H1 (cell line): ENCODE measurements around the gene LRRC74A. TPM values are rescaled to one million over a fixed set of nuclear protein-coding genes. Genes with fewer than 3 reads are reported as not detected.

Experiments used
- CTCF ChIA-PET: fragments of 300-600 bp; sonication (Branson Sonifier 250); formaldehyde crosslinking; loops from one replicate; lab custom pipeline; 2021; ENCODE audit not compliant: partially characterized antibody; lab: Charles Lee
- POLR2A ChIA-PET: fragments of 300-600 bp; sonication (Branson Sonifier 250); formaldehyde crosslinking; loops from one replicate; lab custom pipeline; 2021; ENCODE audit warnings: inconsistent platforms; ENCODE audit not compliant: partially characterized antibody; lab: Charles Lee
- DNase-seq, 2 experiments: peaks; one replicate each; pipeline versions ENCODE4 v3.0.0 to v3.0.0-alpha.2; 2010 to 2022; ENCODE audit warnings: low spot score in 2 of 2, low read depth in 1 of 2, mixed read lengths in 1 of 2
- FAIRE-seq: peaks from 2 replicates; lab custom pipeline; 2011; peaks lifted over from hg19 to GRCh38; lab: Jason Lieb, UNC
- H2AFZ ChIP-seq: 2 replicates; pipeline ENCODE4 v1.8.1; 2012; ENCODE audit warnings: low read length, inconsistent platforms
- H2AK5ac ChIP-seq: 2 replicates; pipeline ENCODE4 v1.6.1; 2013; ENCODE audit warnings: low read depth, low read length
- H2BK120ac ChIP-seq: replicated peaks from 2 replicates; pipeline ENCODE3; 2013; ENCODE audit warnings: low read depth, low read length, inconsistent platforms
- H2BK12ac ChIP-seq: 2 replicates; pipeline ENCODE4 v1.6.1; 2013; ENCODE audit warnings: low read depth, low read length
- H2BK15ac ChIP-seq: 2 replicates; pipeline ENCODE4 v1.6.1; 2013; ENCODE audit warnings: low read length
- H2BK20ac ChIP-seq: 2 replicates; pipeline ENCODE4 v1.6.1; 2013; ENCODE audit warnings: low read length
- H2BK5ac ChIP-seq: 2 replicates; pipeline ENCODE4 v1.6.1; 2013; ENCODE audit warnings: low read depth, low read length
- H3K14ac ChIP-seq: 2 replicates; pipeline ENCODE4 v1.6.1; 2013; ENCODE audit warnings: inconsistent platforms; ENCODE audit not compliant: insufficient read length
- H3K18ac ChIP-seq: 2 replicates; pipeline ENCODE4 v1.6.1; 2013; ENCODE audit warnings: low read length; ENCODE audit errors: extremely low read depth
- H3K23ac ChIP-seq: 2 replicates; pipeline ENCODE4 v1.6.1; 2013; ENCODE audit warnings: inconsistent platforms; ENCODE audit not compliant: insufficient read length
- H3K23me2 ChIP-seq: 2 replicates; pipeline ENCODE4 v1.6.1; 2013; ENCODE audit warnings: low read depth, low read length
- H3K27ac ChIP-seq: 2 replicates; pipeline ENCODE4 v1.6.1; 2011; ENCODE audit warnings: low read depth, low read length, inconsistent platforms
- H3K27me3 ChIP-seq, 4 experiments: replicated peaks in 1 of 4; 1 replicate in 1 of 4; 2 replicates in 3 of 4; pipeline versions ENCODE4 v1.6.1 to v1.8.1; 2011 to 2013; ENCODE audit warnings: low read length in 3 of 4, mild to moderate bottlenecking in 3 of 4, inconsistent platforms in 2 of 4, mixed read lengths in 2 of 4, moderate library complexity in 1 of 4; ENCODE audit not compliant: control insufficient read depth in 3 of 4, insufficient read depth in 3 of 4; ENCODE audit errors: extremely low read depth in 1 of 4
- H3K36me3 ChIP-seq, 4 experiments: 2 replicates each; pipeline versions ENCODE4 v1.6.1 to v1.8.1; 2011 to 2013; ENCODE audit warnings: mild to moderate bottlenecking in 4 of 4, low read length in 3 of 4, moderate library complexity in 2 of 4, control low read depth in 1 of 4, inconsistent platforms in 1 of 4; ENCODE audit not compliant: insufficient read depth in 4 of 4, control insufficient read depth in 2 of 4
- H3K4ac ChIP-seq: replicated peaks from 2 replicates; pipeline ENCODE3; 2013; ENCODE audit warnings: low read length, low read depth, mixed read lengths, inconsistent platforms; ENCODE audit not compliant: insufficient read length
- H3K4me1 ChIP-seq, 4 experiments: replicated peaks in 1 of 4; 1 replicate in 1 of 4; 2 replicates in 3 of 4; pipeline versions ENCODE4 v1.6.1 to v1.8.1; 2011 to 2013; ENCODE audit warnings: low read length in 3 of 4, inconsistent platforms in 2 of 4, mixed read lengths in 1 of 4; ENCODE audit not compliant: insufficient read depth in 4 of 4, control insufficient read depth in 3 of 4
- H3K4me2 ChIP-seq, 2 experiments: 2 replicates each; pipeline versions ENCODE4 v1.6.1 to v1.8.1; 2011 to 2013; ENCODE audit warnings: low read depth in 2 of 2, low read length in 2 of 2, control low read depth in 1 of 2, inconsistent platforms in 1 of 2, mild to moderate bottlenecking in 1 of 2; ENCODE audit not compliant: insufficient read depth in 1 of 2
- H3K4me3 ChIP-seq, 4 experiments: fragments of 200-600, 300-600 bp in 1 of 4; sonication (generic), shearing (Covaris generic), sonication (Bioruptor Twin) in 1 of 4; 2 replicates each; pipeline versions ENCODE4 v1.5.1 to v1.8.1; 2011 to 2016; ENCODE audit warnings: low read length in 4 of 4, low read depth in 3 of 4, control low read depth in 2 of 4, inconsistent platforms in 2 of 4, mild to moderate bottlenecking in 2 of 4, mixed read lengths in 1 of 4, moderate library complexity in 1 of 4; ENCODE audit not compliant: insufficient read depth in 2 of 4; ENCODE audit errors: extremely low read depth in 1 of 4
- H3K56ac ChIP-seq: replicated peaks from 2 replicates; pipeline ENCODE3; 2013; ENCODE audit warnings: low read depth, mild to moderate bottlenecking, mixed read lengths, low read length, inconsistent platforms; ENCODE audit not compliant: insufficient read length
- H3K79me1 ChIP-seq: 2 replicates; pipeline ENCODE4 v1.6.1; 2013; ENCODE audit warnings: low read depth, low read length, control low read depth
- H3K79me2 ChIP-seq, 2 experiments: 2 replicates each; pipeline versions ENCODE4 v1.6.1 to v1.8.1; 2012 to 2013; ENCODE audit warnings: low read length in 2 of 2, mild to moderate bottlenecking in 2 of 2, inconsistent platforms in 1 of 2; ENCODE audit not compliant: insufficient read depth in 2 of 2, control insufficient read depth in 1 of 2
- H3K9ac ChIP-seq, 4 experiments: replicated peaks in 1 of 4; 1 replicate in 1 of 4; 2 replicates in 3 of 4; pipeline versions ENCODE4 v1.6.1 to v1.8.1; 2011 to 2013; ENCODE audit warnings: low read depth in 3 of 4, low read length in 3 of 4, control low read depth in 2 of 4, mild to moderate bottlenecking in 2 of 4, moderate library complexity in 2 of 4, inconsistent platforms in 1 of 4; ENCODE audit errors: extremely low read depth in 1 of 4
- H3K9me3 ChIP-seq, 2 experiments: 2 replicates each; pipeline versions ENCODE4 v1.6.1 to v1.8.1; 2012 to 2013; ENCODE audit warnings: mild to moderate bottlenecking in 2 of 2, moderate library complexity in 2 of 2, control low read depth in 1 of 2, inconsistent platforms in 1 of 2, low read depth in 1 of 2, low read length in 1 of 2, mixed read lengths in 1 of 2; ENCODE audit not compliant: insufficient read depth in 2 of 2
- H4K20me1 ChIP-seq, 2 experiments: replicated peaks in 1 of 2; 2 replicates each; pipeline versions ENCODE3 to v1.8.1; 2011 to 2013; ENCODE audit warnings: inconsistent platforms in 2 of 2, low read length in 2 of 2, mild to moderate bottlenecking in 1 of 2; ENCODE audit not compliant: insufficient read depth in 2 of 2, control insufficient read depth in 1 of 2
- H4K5ac ChIP-seq: 2 replicates; pipeline ENCODE4 v1.6.1; 2013; ENCODE audit warnings: low read length, low read depth, mixed read lengths, inconsistent platforms; ENCODE audit not compliant: insufficient read length
- H4K8ac ChIP-seq: 2 replicates; pipeline ENCODE4 v1.8.0; 2013; ENCODE audit warnings: mild to moderate bottlenecking, moderate library complexity, low read length, inconsistent platforms; ENCODE audit not compliant: insufficient read depth; ENCODE audit errors: extremely low read depth
- H4K91ac ChIP-seq: replicated peaks from 2 replicates; pipeline ENCODE3; 2013; ENCODE audit warnings: low read length, mixed read lengths, inconsistent platforms; ENCODE audit not compliant: insufficient read length
- ATF3 ChIP-seq: IDR thresholded peaks from 2 replicates; pipeline ENCODE4 v1.6.1; 2011; ENCODE audit warnings: low read depth, mild to moderate bottlenecking, low read length; ENCODE audit not compliant: insufficient read depth
- BCL11A ChIP-seq, 2 experiments: IDR thresholded peaks; one replicate each; pipeline ENCODE4 v1.6.1; 2011; ENCODE audit warnings: low read depth in 2 of 2, low read length in 2 of 2, mild to moderate bottlenecking in 2 of 2
- CBX5 ChIP-seq: fragments of 300-800, 300-1000 bp; sonication (generic); IDR thresholded peaks from 2 replicates; pipeline ENCODE4 v1.7.1; 2016; ENCODE audit warnings: antibody characterized with exemption, low read length, low read depth
- CBX8 ChIP-seq: fragments of 300-800, 300-1000 bp; sonication (generic); IDR thresholded peaks from 2 replicates; pipeline ENCODE4 v1.7.1; 2016; ENCODE audit warnings: low read depth, low read length, borderline replicate concordance
- CTBP2 ChIP-seq: IDR thresholded peaks from 2 replicates; pipeline ENCODE4 v1.7.0; 2011; ENCODE audit warnings: borderline replicate concordance, mild to moderate bottlenecking, moderate library complexity, mixed read lengths, low read length; ENCODE audit not compliant: insufficient read depth, insufficient read length
- HDAC6 ChIP-seq: IDR thresholded peaks from one replicate; pipeline ENCODE4 v1.7.1; 2012; ENCODE audit warnings: low read depth, mild to moderate bottlenecking, inconsistent platforms, low read length, moderate library complexity
- JUN ChIP-seq: IDR thresholded peaks from 2 replicates; pipeline ENCODE4 v1.6.1; 2011; ENCODE audit warnings: low read depth, mild to moderate bottlenecking, improper control_type of control experiment, low read length
- JUND ChIP-seq: IDR thresholded peaks from 2 replicates; pipeline ENCODE4 v1.6.1; 2011; ENCODE audit warnings: mild to moderate bottlenecking, improper control_type of control experiment, low read length
- KDM1A ChIP-seq: fragments of 200-600, 300-600 bp; sonication (generic); IDR thresholded peaks from 2 replicates; pipeline ENCODE4 v1.7.1; 2016; ENCODE audit warnings: mild to moderate bottlenecking, low read length, borderline replicate concordance
- MAX ChIP-seq: IDR thresholded peaks from 2 replicates; pipeline ENCODE4 v1.6.1; 2012; ENCODE audit warnings: inconsistent platforms
- PHF8 ChIP-seq: fragments of 200-600 bp; sonication (generic); conservative IDR thresholded peaks from 2 replicates; pipeline ENCODE4 v1.7.1; 2012; ENCODE audit warnings: low read depth, mild to moderate bottlenecking, inconsistent platforms, low read length, moderate library complexity
- SP4 ChIP-seq: IDR thresholded peaks from 2 replicates; pipeline ENCODE4 v1.6.1; 2012; ENCODE audit warnings: low read length, inconsistent platforms
- SUZ12 ChIP-seq: fragments of 200-600 bp; sonication (generic); IDR thresholded peaks from 2 replicates; pipeline ENCODE4 v1.6.1; 2012; ENCODE audit warnings: mild to moderate bottlenecking, inconsistent platforms, low read length, moderate library complexity, mixed read lengths
- TEAD4 ChIP-seq: IDR thresholded peaks from 2 replicates; pipeline ENCODE4 v1.6.1; 2012; ENCODE audit warnings: low read depth, low read length, inconsistent platforms, mixed read lengths
- WGBS, 2 experiments: shearing (Covaris generic) in 1 of 2; methylation state at CpG; one replicate each; pipeline versions ENCODE4 v1.1.6 to v1.1.7; 2013 to 2015; ENCODE audit warnings: low lambda C conversion rate in 2 of 2, mixed read lengths in 2 of 2, inconsistent platforms in 1 of 2, low coverage in 1 of 2, missing lambda C conversion rate in 1 of 2; ENCODE audit not compliant: insufficient replicate concordance in 2 of 2, insufficient coverage in 1 of 2, insufficient read length in 1 of 2; ENCODE audit errors: extremely low coverage in 1 of 2, missing lambda C conversion rate in 1 of 2; 5-methylcytosine and 5-hydroxymethylcytosine counted together
- polyA plus RNA-seq, 7 experiments: library from polyadenylated mRNA; depleted of rRNA in 3 of 7; stranded (reverse) in 5 of 7; unstranded in 2 of 7; fragments of >200 nt in 5 of 7; fragments of 200-250 nt in 2 of 7; gene quantifications; 1 replicate in 5 of 7; 2 replicates in 1 of 7; 4 replicates in 1 of 7; pipeline versions ENCODE4 v1.2.1 to v1.2.3, GENCODE V29; 2011 to 2013; ENCODE audit warnings: missing spikeins in 2 of 7, mixed read lengths in 2 of 7
- total RNA-seq: library from RNA; stranded (reverse); fragmentation: NEBNext Ultra II Directional; extraction: Animal tissue kit (Norgen Biotek cat#: 25700); gene quantifications from 2 replicates; pipeline ENCODE4 v1.2.1, GENCODE V29; 2021

Gene LRRC74A
- total and polyA plus RNA-seq, 2 of the 8 experiments (the other 6 are each of a cell fraction or from before 2014, with no cell fraction given): not detected

GRCh38 chr14:76874734-76875133 is 48.5 kb downstream of the LRRC74A start:
- no peaks in the 10 kb centered on the region for H3K23me2 ChIP-seq
- FAIRE-seq (no peak), DNase-seq (no peak)
- no peak overlapping the region for H3K9ac ChIP-seq
- ChIA-PET CTCF (interaction anchor here (0.7 to 27.4 kb wide), 37 partner anchors 8 to 440 kb away, joined by 3 to 719 read pairs (median 11); partner anchors contain the start of gene CIPC), POLR2A (interaction anchor here (1.1 kb wide), 1 partner anchor 196 kb away, joined by 3 read pairs; no protein-coding TSS in a partner anchor)
- H2BK20ac ChIP-seq: no peak overlapping the region
- H3K14ac ChIP-seq: no peak overlapping the region
- H3K27ac ChIP-seq: no peak overlapping the region
- no peak overlapping the region for H2BK120ac ChIP-seq
- no peak overlapping the region for H4K5ac ChIP-seq
- no peak overlapping the region for H2AK5ac ChIP-seq
- no peak overlapping the region for H3K18ac ChIP-seq
- no peak overlapping the region for H2BK5ac ChIP-seq
- no peak overlapping the region for H2BK12ac ChIP-seq
- H3K4me2 ChIP-seq: no peak overlapping the region
- H4K8ac ChIP-seq: no peak overlapping the region
- no peaks in the 10 kb centered on the region; a peak in 2 of 7 replicates for H3K27me3 ChIP-seq
- no peak overlapping the region for H4K91ac ChIP-seq
- no peak overlapping the region for H3K4me3 ChIP-seq
- peaks cover 0 to 3% (median 0%) of the 10 kb centered on the region in 4 experiments; a peak in 1 of 7 replicates for H3K4me1 ChIP-seq
- no peak overlapping the region for H3K23ac ChIP-seq
- WGBS, 2 experiments: 90% methylated on average over 8 of the region's 8 CpGs; no CpG with 5 or more reads in 1 of the 2 experiments
- H3K9me3 ChIP-seq: peaks cover 0 to 10% of the 10 kb centered on the region in 2 experiments; a peak in 3 of 4 replicates
- H3K36me3 ChIP-seq: no peaks in the 10 kb centered on the region
- H2BK15ac ChIP-seq: no peak overlapping the region
- H4K20me1 ChIP-seq: no peaks in the 10 kb centered on the region
- no peak overlapping the region for H2AFZ ChIP-seq
- no peak overlapping the region for H3K56ac ChIP-seq
- H3K4ac ChIP-seq: no peak overlapping the region
- H3K79me2 ChIP-seq: no peaks in the 10 kb centered on the region
- no peaks in the 10 kb centered on the region for H3K79me1 ChIP-seq
- TF ChIP-seq MAX (no peak), JUND (no peak), CBX5 (no peak), HDAC6 (no peak), SUZ12 (no peak), TEAD4 (no peak), SP4 (no peak), PHF8 (no peak), CTBP2 (no peak), ATF3 (no peak), CBX8 (no peak), JUN (no peak), KDM1A (no peak), BCL11A (IDR thresholded peaks at IDR 0.05; ENCODE audit: low read depth in 2 of 2, low read length in 2 of 2) (no peak)
